GM18517 (cell line): Measurements from ENCODE around the gene NRXN3.
"Not testable (repeated sequence)": the region's sequence is repeated elsewhere in the genome, so short reads cannot be mapped to it uniquely, and the experiment has no call there.

Source experiments
- ATAC-seq: cut with Tn5 transposase; IDR thresholded peaks from one replicate; pipeline ENCODE4 v1.9.1; 2021; ENCODE audit warnings: mild to moderate bottlenecking, moderate library complexity; ENCODE audit not compliant: unreplicated experiment

NRXN3 gene

GRCh38 chr14:78469947-78470346 is 299.8 kb downstream of the NRXN3 start:
- no peak for ATAC-seq

- ATAC-seq, result no peak
Observed at GRCh38 chr14:78479127-78479780, 309.1 kb downstream of the NRXN3 start.

GRCh38 chr14:78484028-78484427 is 313.9 kb downstream of the NRXN3 start:
- ATAC-seq, result no peak

- ATAC-seq, result no peak
Observed at GRCh38 chr14:78486081-78486480, 315.9 kb downstream of the NRXN3 start.

GRCh38 chr14:78486621-78487020 is 316.4 kb downstream of the NRXN3 start:
- ATAC-seq, result no peak

GRCh38 chr14:78487573-78487972 is 317.4 kb downstream of the NRXN3 start:
- ATAC-seq, result not testable (repeated sequence)

- no peak for ATAC-seq
Observed at GRCh38 chr14:78488938-78489337, 318.8 kb downstream of the NRXN3 start.

GRCh38 chr14:78491048-78491447 is 320.9 kb downstream of the NRXN3 start:
- no peak for ATAC-seq

- ATAC-seq, result no peak
Observed at GRCh38 chr14:78498062-78498595, 328.0 kb downstream of the NRXN3 start.

GRCh38 chr14:78501909-78502308 is 331.7 kb downstream of the NRXN3 start:
- no peak for ATAC-seq

GRCh38 chr14:78508023-78508422 is 337.9 kb downstream of the NRXN3 start:
- no peak for ATAC-seq

GRCh38 chr14:78509516-78509915 is 339.3 kb downstream of the NRXN3 start:
- ATAC-seq, result no peak

GRCh38 chr14:78512021-78512420 is 341.8 kb downstream of the NRXN3 start:
- no peak for ATAC-seq

- ATAC-seq, result no peak
Observed at GRCh38 chr14:78519863-78520262, 349.7 kb downstream of the NRXN3 start.

GRCh38 chr14:78524196-78524595 is 354.0 kb downstream of the NRXN3 start:
- no peak for ATAC-seq

- no peak for ATAC-seq
Observed at GRCh38 chr14:78524766-78525165, 354.6 kb downstream of the NRXN3 start.

- ATAC-seq, result no peak
Observed at GRCh38 chr14:78530078-78530477, 359.9 kb downstream of the NRXN3 start.

- ATAC-seq, result no peak
Observed at GRCh38 chr14:78534141-78534540, 364.0 kb downstream of the NRXN3 start.

GRCh38 chr14:78535041-78535440 is 364.9 kb downstream of the NRXN3 start:
- ATAC-seq, result no peak

- ATAC-seq, result not testable (repeated sequence)
Observed at GRCh38 chr14:78541788-78542187, 371.6 kb downstream of the NRXN3 start.

- no peak for ATAC-seq
Observed at GRCh38 chr14:78543433-78543832, 373.3 kb downstream of the NRXN3 start.

GRCh38 chr14:78561074-78561473 is 390.9 kb downstream of the NRXN3 start:
- no peak for ATAC-seq
